Measurements from ENCODE around the gene SLC13A3.

DNA sequence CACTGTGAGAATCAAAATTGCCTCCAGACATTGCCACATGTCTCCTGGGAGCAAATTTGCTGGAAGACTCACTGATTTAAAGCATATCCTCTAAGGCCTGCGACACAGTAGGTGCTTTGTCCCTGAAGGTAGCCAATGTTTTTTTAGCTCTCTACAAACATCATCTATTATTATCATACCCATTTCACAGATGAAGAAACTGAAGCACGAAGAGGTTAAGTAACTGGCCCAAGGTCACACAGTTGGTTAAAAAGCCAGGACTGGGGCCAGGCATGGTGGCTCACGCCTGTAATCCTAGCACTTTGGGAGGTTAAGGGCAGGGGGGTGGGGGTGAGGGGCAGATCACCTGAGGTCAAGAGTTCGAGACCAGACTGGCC, 12.4 kb downstream of the SLC13A3 start:
- TF ChIP-seq, protein P1, sequence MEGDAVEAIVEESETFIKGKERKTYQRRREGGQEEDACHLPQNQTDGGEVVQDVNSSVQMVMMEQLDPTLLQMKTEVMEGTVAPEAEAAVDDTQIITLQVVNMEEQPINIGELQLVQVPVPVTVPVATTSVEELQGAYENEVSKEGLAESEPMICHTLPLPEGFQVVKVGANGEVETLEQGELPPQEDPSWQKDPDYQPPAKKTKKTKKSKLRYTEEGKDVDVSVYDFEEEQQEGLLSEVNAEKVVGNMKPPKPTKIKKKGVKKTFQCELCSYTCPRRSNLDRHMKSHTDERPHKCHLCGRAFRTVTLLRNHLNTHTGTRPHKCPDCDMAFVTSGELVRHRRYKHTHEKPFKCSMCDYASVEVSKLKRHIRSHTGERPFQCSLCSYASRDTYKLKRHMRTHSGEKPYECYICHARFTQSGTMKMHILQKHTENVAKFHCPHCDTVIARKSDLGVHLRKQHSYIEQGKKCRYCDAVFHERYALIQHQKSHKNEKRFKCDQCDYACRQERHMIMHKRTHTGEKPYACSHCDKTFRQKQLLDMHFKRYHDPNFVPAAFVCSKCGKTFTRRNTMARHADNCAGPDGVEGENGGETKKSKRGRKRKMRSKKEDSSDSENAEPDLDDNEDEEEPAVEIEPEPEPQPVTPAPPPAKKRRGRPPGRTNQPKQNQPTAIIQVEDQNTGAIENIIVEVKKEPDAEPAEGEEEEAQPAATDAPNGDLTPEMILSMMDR (IDR thresholded peaks at IDR 0.05), result no peak
- TF ChIP-seq POLR2A (IDR thresholded peaks at IDR 0.05) (no peak), POLR2AphosphoS5 (IDR thresholded peaks at IDR 0.05) (no peak)
